ENCODE results near the gene C16orf92. TPM values are rescaled to one million over a fixed set of nuclear protein-coding genes. Genes with fewer than 3 reads are reported as not detected.

Gene C16orf92
- total and polyA plus RNA-seq, 2 donors (not counting 3 experiments of a cell fraction or from before 2014, with no cell fraction given) = not detected

GRCh38 chr16:29974291-29975133 is 48.5 kb upstream of the C16orf92 start:
- no peak for TF ChIP-seq EZH2 (IDR thresholded peaks at IDR 0.05; ENCODE audit: borderline replicate concordance, low read depth, low read length, severe bottlenecking)
- peak; percentile 33 for TF ChIP-seq MAX (IDR thresholded peaks at IDR 0.05; ENCODE audit: insufficient read depth, insufficient read length)
- TF ChIP-seq POLR2A (IDR thresholded peaks at IDR 0.05; ENCODE audit: low read depth, low read length) = peak; percentile 96
- TF ChIP-seq JUN (IDR thresholded peaks at IDR 0.05; ENCODE audit: borderline replicate concordance, insufficient read depth, insufficient read length, low read depth) = no peak
- no peak for TF ChIP-seq FOS (IDR thresholded peaks at IDR 0.05; ENCODE audit: borderline replicate concordance, insufficient read depth, low read length)
- peak; percentile 86 for TF ChIP-seq POLR2AphosphoS5 (IDR thresholded peaks at IDR 0.05; ENCODE audit: insufficient read depth, low read depth, low read length)
- H3K4me2 ChIP-seq (ENCODE audit: insufficient read depth, low read length) = peak overlapping the region; percentile 98
- ChIA-PET CTCF (interaction anchor here (1.1 to 2.8 kb wide), 5 partner anchors 13 to 126 kb away, joined by 3 to 14 read pairs (median 4); partner anchors contain the start of genes INO80E and TMEM219), POLR2A (interaction anchor here (1.2 to 1.4 kb wide), 2 partner anchors 10 to 13 kb away, joined by 3 to 14 read pairs; partner anchors contain the start of gene TMEM219)
- peak overlapping the region; percentile 79 to 95 (median 94) for H3K4me3 ChIP-seq (replicated peaks in 1 of 3; ENCODE audit: insufficient read depth in 1 of 3, low read depth in 1 of 3, low read length in 3 of 3)
- H3K9ac ChIP-seq (replicated peaks; ENCODE audit: extremely low read depth, insufficient read depth, low read length) = peak overlapping the region; percentile 93
- TSS peak; percentile 98 for BruUV-seq (replicated peaks)
- H3K27me3 ChIP-seq (ENCODE audit: control insufficient read depth in 2 of 2, insufficient read depth in 2 of 2, low read length in 2 of 2) = no peaks in the 10 kb centered on the region
- no peak overlapping the region for H2AFZ ChIP-seq (ENCODE audit: low read depth, low read length)
- DNase-seq (ENCODE audit: low read depth, low spot score) (peak; percentile 82), FAIRE-seq (peak; percentile 77)
- no peaks in the 10 kb centered on the region for H3K9me3 ChIP-seq (replicated peaks; ENCODE audit: control insufficient read depth, insufficient read depth, low read length)
- intact Hi-C loops (cut with micrococcal nuclease) (loop anchor here (5.0 kb wide), 3 partner anchors 152 to 182 kb away; partner anchors contain the start of genes KIF22, MAZ and MVP), dilution Hi-C loops (cut with MboI; ENCODE audit: extremely low pct_ligation_motif_present, low sequenced_read_pairs) (no loop called here)
- H4K20me1 ChIP-seq (replicated peaks; ENCODE audit: control insufficient read depth, extremely low read depth, insufficient read depth, low read length) = no peaks in the 10 kb centered on the region
- peak overlapping the region; percentile 81 for H3K27ac ChIP-seq (ENCODE audit: insufficient read depth, low read depth, low read length)
- H3K4me1 ChIP-seq (ENCODE audit: control insufficient read depth, extremely low read depth, insufficient read depth, low read length) = peaks cover 39% of the 10 kb centered on the region
- no peaks in the 10 kb centered on the region for H3K9me1 ChIP-seq (replicated peaks; ENCODE audit: control insufficient read depth, extremely low read depth, insufficient read depth, low read length)
- H3K79me2 ChIP-seq (ENCODE audit: control insufficient read depth, insufficient read depth, low read length) = peaks cover 56% of the 10 kb centered on the region
- peaks cover 12 to 26% of the 10 kb centered on the region in 2 experiments for H3K36me3 ChIP-seq (ENCODE audit: control insufficient read depth in 2 of 2, extremely low read depth in 1 of 2, insufficient read depth in 2 of 2, low read length in 2 of 2)

Data from endothelial cell of umbilical vein (primary cell).